ENCODE data around the gene REEP2. TPM values are rescaled to one million over a fixed set of nuclear protein-coding genes. Genes with fewer than 3 reads are reported as not detected.
A peak's percentile ranks its signal among the peaks of the same experiment; 100 is the strongest.

The REEP2 gene
- total RNA-seq, 1 donor from 2014 or later = 1.4 TPM

- no peak for DNase-seq (ENCODE audit: low spot score)
Measured at GRCh38 chr5:138448481-138449398, 9.9 kb downstream of the REEP2 start.

- DNase-seq (ENCODE audit: low spot score) = peak; percentile 82
Measured at GRCh38 chr5:138449501-138450239, 10.8 kb downstream of the REEP2 start.

- no peak for DNase-seq (ENCODE audit: low spot score)
Measured at GRCh38 chr5:138450971-138451370, 12.1 kb downstream of the REEP2 start.

- DNase-seq (ENCODE audit: low spot score) = no peak
Measured at GRCh38 chr5:138452720-138453119, 13.9 kb downstream of the REEP2 start.

- no peak for DNase-seq (ENCODE audit: low spot score)
Measured at GRCh38 chr5:138453590-138453989, 14.7 kb downstream of the REEP2 start.

- DNase-seq (ENCODE audit: low spot score) = no peak
Measured at GRCh38 chr5:138454121-138454520, 15.3 kb downstream of the REEP2 start.

- no peak for DNase-seq (ENCODE audit: low spot score)
Measured at GRCh38 chr5:138455232-138455930, 16.5 kb downstream of the REEP2 start.

GRCh38 chr5:138457531-138458275 is 18.8 kb downstream of the REEP2 start:
- no peak for DNase-seq (ENCODE audit: low spot score)

- peak; percentile 68 for DNase-seq (ENCODE audit: low spot score)
Measured at GRCh38 chr5:138458384-138458783, 19.5 kb downstream of the REEP2 start.

GRCh38 chr5:138458856-138459255 is 20.0 kb downstream of the REEP2 start:
- no peak for DNase-seq (ENCODE audit: low spot score)

- no peak for DNase-seq (ENCODE audit: low spot score)
Measured at GRCh38 chr5:138459311-138459933, 20.6 kb downstream of the REEP2 start.

GRCh38 chr5:138460032-138460693 is 21.3 kb downstream of the REEP2 start:
- no peak for DNase-seq (ENCODE audit: low spot score)

GRCh38 chr5:138461343-138462125 is 22.7 kb downstream of the REEP2 start:
- peak; percentile 72 for DNase-seq (ENCODE audit: low spot score)

GRCh38 chr5:138463419-138464007 is 24.7 kb downstream of the REEP2 start:
- DNase-seq (ENCODE audit: low spot score) = no peak

- DNase-seq (ENCODE audit: low spot score) = peak; percentile 98
Measured at GRCh38 chr5:138464008-138464387, 25.1 kb downstream of the REEP2 start.

- peak; percentile 100 for DNase-seq (ENCODE audit: low spot score)
Measured at GRCh38 chr5:138464388-138465260, 25.8 kb downstream of the REEP2 start.

- DNase-seq (ENCODE audit: low spot score) = peak; percentile 97
Measured at GRCh38 chr5:138465261-138466124, 26.6 kb downstream of the REEP2 start, which contains the start of gene EGR1. Gene EGR1 (plus strand): TSS chr5:138465479. CDS start chr5:138465762, 283 bp downstream.
